Measurements from ENCODE around the gene DDX41. TPM values are rescaled to one million over a fixed set of nuclear protein-coding genes. Genes with fewer than 3 reads are reported as not detected.

Gene DDX41
- total RNA-seq, 1 experiment from 2014 or later, result 133 TPM

- Histone ChIP-seq H4K5ac (ENCODE audit: insufficient read length, low read depth, low read length) (no peak overlapping the region), H3K14ac (ENCODE audit: insufficient read depth, low read length) (no peak overlapping the region), H2BK20ac (ENCODE audit: low read depth, low read length, poor library complexity, severe bottlenecking) (no peak overlapping the region), H3K23me2 (ENCODE audit: insufficient read length, low read depth, low read length, poor library complexity, severe bottlenecking) (no peaks in the 10 kb centered on the region), H3K4me2 (ENCODE audit: insufficient read depth, insufficient read length, low read length) (no peak overlapping the region), H3K79me2 (ENCODE audit: insufficient read depth, low read length) (no peaks in the 10 kb centered on the region), H2AK5ac (ENCODE audit: insufficient read length, low read length) (no peak overlapping the region), H3K9ac (ENCODE audit: extremely low read depth, insufficient read length, low read length) (no peak overlapping the region), H3K27ac (ENCODE audit: insufficient read length, low read depth, low read length) (no peak overlapping the region), H4K8ac (replicated peaks; ENCODE audit: insufficient read length, low read depth, low read length) (no peak overlapping the region), H2AFZ (ENCODE audit: low read length) (no peak overlapping the region), H3K27me3 (ENCODE audit: insufficient read depth, low read length) (no peaks in the 10 kb centered on the region), H3K18ac (ENCODE audit: insufficient read length, low read depth, low read length) (no peak overlapping the region), H2BK12ac (ENCODE audit: insufficient read length, low read depth, low read length) (no peak overlapping the region), H3T11ph (ENCODE audit: low read length) (no peak overlapping the region), H3K56ac (ENCODE audit: insufficient read length, low read depth, low read length) (no peak overlapping the region), H2BK15ac (ENCODE audit: low read depth, low read length) (no peak overlapping the region), H3K23ac (ENCODE audit: insufficient read length, low read depth, low read length) (no peak overlapping the region), H2BK5ac (ENCODE audit: insufficient read length, low read length) (no peak overlapping the region), H3K4me1 (ENCODE audit: insufficient read depth, low read length) (no peaks in the 10 kb centered on the region), H4K20me1 (ENCODE audit: control insufficient read depth, insufficient read depth, insufficient read length) (no peaks in the 10 kb centered on the region), H3K79me1 (ENCODE audit: insufficient read depth, low read depth, low read length, poor library complexity, severe bottlenecking) (no peaks in the 10 kb centered on the region), H2BK120ac (ENCODE audit: low read depth, low read length, poor library complexity, severe bottlenecking) (no peak overlapping the region), H4K91ac (ENCODE audit: insufficient read length, low read depth, low read length) (no peak overlapping the region), H3K9me3 (ENCODE audit: control insufficient read depth, low read depth, low read length) (no peaks in the 10 kb centered on the region), H3K4ac (ENCODE audit: low read depth, low read length) (no peak overlapping the region)
- Mint-ChIP-seq H3K4me1 (no peaks in the 10 kb centered on the region), H3K36me3 (ENCODE audit: insufficient read depth in 1 of 3, low read depth in 3 of 3) (peaks cover 24 to 42% (median 41%) of the 10 kb centered on the region in 3 experiments; a peak in 6 of 7 replicates), H3K9me3 (no peaks in the 10 kb centered on the region; a peak in 1 of 5 replicates), H3K27me3 (ENCODE audit: low read depth) (no peaks in the 10 kb centered on the region), H3K4me3 (no peak overlapping the region), H3K27ac (no peak overlapping the region)
- DNase-seq, result no peak
- TF ChIP-seq CTCF (conservative IDR thresholded peaks at IDR 0.05), result no peak
- WGBS (ENCODE audit: extremely low coverage, insufficient read length, low lambda C conversion rate), result no CpG with 5 or more reads among the region's 12 CpGs
Observed at GRCh38 chr5:177524539-177524900, 7.8 kb upstream of the DDX41 start.

Measured in H9 (cell line).